ENCODE measurements around the gene NUP107.

NUP107 gene

GRCh38 chr12:68749443-68749842 lies 62.7 kb downstream of the NUP107 start:
- H3K4me3 ChIP-seq (ENCODE audit: low read depth, low read length) = no peak overlapping the region
- in situ Hi-C loops (cut with HindIII; ENCODE audit: low sequenced_read_pairs) = no loop called here
- TF ChIP-seq, protein P1, sequence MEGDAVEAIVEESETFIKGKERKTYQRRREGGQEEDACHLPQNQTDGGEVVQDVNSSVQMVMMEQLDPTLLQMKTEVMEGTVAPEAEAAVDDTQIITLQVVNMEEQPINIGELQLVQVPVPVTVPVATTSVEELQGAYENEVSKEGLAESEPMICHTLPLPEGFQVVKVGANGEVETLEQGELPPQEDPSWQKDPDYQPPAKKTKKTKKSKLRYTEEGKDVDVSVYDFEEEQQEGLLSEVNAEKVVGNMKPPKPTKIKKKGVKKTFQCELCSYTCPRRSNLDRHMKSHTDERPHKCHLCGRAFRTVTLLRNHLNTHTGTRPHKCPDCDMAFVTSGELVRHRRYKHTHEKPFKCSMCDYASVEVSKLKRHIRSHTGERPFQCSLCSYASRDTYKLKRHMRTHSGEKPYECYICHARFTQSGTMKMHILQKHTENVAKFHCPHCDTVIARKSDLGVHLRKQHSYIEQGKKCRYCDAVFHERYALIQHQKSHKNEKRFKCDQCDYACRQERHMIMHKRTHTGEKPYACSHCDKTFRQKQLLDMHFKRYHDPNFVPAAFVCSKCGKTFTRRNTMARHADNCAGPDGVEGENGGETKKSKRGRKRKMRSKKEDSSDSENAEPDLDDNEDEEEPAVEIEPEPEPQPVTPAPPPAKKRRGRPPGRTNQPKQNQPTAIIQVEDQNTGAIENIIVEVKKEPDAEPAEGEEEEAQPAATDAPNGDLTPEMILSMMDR (IDR thresholded peaks at IDR 0.05; ENCODE audit: low read depth, low read length) = no peak
- no peak for DNase-seq (ENCODE audit: low read depth, low spot score)

DNA sequence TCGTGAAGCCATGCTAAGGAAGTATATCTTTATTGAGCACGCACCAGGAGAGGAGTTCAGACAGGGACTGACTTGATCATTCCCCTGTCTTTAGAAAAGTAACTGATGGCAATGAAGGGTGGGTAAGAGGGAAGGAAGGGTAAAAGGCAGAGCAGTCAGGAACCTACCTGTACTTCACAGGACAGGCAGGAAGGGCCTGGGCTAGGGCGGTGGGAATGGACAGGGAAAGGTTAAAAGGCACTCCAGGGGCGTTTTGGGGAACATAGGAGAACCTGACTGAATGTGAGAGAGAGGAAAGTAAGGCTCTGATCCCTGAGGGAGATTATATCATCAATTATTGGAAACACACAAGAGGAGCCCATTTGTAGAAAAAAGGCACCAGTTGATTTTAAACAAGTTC lies 63.1 kb downstream of the NUP107 start:
- H3K4me3 ChIP-seq (ENCODE audit: low read depth, low read length) = no peak overlapping the region
- DNase-seq (ENCODE audit: low read depth, low spot score) = no peak
- TF ChIP-seq, protein P1 (IDR thresholded peaks at IDR 0.05; ENCODE audit: low read depth, low read length) = no peak
- in situ Hi-C loops (cut with HindIII; ENCODE audit: low sequenced_read_pairs) = no loop called here

DNA sequence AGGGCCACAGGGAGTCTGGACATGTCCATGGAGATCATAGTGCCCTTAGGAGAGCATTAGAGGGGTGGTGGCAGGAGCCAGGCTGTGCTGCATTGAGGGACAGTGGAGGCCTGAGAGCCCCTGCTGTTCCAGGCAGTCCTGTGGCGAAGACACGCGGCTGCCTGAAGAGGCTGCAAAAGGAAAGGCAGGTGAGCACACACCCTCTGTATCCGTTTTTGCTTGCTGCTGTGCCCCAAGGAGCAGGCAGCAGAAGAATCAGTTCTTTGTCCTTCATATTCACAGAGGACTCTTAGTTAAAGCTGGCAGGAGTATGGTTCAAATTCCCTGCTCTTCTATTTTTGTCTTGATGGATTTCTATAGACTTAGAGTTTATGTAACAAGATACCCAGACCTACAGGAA lies 63.7 kb downstream of the NUP107 start:
- TF ChIP-seq, protein P1 (IDR thresholded peaks at IDR 0.05; ENCODE audit: low read depth, low read length) = no peak
- H3K4me3 ChIP-seq (ENCODE audit: low read depth, low read length) = no peak overlapping the region
- in situ Hi-C loops (cut with HindIII; ENCODE audit: low sequenced_read_pairs) = no loop called here
- no peak for DNase-seq (ENCODE audit: low read depth, low spot score)

- TF ChIP-seq, protein P1 (IDR thresholded peaks at IDR 0.05; ENCODE audit: low read depth, low read length) = no peak
Measured at GRCh38 chr12:68755536-68756243, 68.9 kb downstream of the NUP107 start.

DNA sequence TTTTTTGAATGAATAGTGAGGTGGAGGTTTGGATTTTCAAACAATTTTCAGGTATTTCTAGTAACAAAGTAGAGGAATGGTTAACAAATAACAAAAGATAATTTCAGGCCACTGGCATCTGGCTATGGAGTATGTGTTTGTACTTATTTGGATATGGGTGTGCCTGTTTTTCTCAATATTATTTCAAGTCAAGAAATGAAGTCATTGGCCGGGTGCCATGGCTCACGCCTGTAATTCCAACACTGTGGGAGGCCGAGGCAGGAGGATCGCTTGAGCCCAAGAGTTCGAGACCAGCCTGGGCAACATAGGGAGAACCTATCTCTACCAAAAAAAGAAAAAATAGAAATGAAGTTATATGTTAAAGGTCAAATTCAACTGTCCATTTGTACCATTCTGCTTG lies 73.1 kb downstream of the NUP107 start:
- H3K4me3 ChIP-seq (ENCODE audit: low read depth, low read length) = no peak overlapping the region
- in situ Hi-C loops (cut with HindIII; ENCODE audit: low sequenced_read_pairs) = no loop called here
- no peak for DNase-seq (ENCODE audit: low read depth, low spot score)
- TF ChIP-seq, protein P1 (IDR thresholded peaks at IDR 0.05; ENCODE audit: low read depth, low read length) = no peak

More at GRCh38 chr12:68755536-68756243, 68.9 kb downstream of the NUP107 start:
- H3K4me3 ChIP-seq (ENCODE audit: low read depth, low read length) = no peak overlapping the region
- DNase-seq (ENCODE audit: low read depth, low spot score) = no peak
- in situ Hi-C loops (cut with HindIII; ENCODE audit: low sequenced_read_pairs) = no loop called here

DNA sequence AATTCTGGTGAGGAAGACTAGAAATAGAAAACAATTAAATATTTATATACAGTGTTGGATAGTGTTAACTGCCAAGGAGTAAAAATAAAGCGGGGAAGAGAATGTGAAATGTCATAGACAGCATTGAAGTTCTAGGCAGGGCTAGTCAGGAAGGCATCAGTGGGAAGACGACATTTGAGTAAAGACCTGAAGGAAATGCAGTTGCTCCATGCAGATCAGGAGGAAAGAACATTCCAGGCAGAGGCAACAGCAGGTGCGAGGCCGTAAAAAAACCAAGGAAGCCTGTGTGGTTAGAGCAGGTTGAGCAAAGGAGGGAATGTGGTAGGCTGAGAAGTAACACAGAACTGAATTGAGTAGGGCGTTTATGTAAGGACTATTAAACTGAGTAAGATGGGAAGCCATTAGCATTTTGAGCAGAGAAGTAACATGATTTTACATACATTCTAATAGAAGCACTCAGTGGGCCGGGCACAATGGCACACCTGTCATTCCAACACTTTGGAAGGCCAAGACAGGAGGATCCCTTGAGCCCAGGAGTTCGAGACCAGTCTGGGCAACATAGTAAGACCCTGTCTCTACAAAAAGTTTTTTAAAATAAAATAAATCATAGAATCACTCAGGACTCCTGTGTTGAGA lies 74.1 kb downstream of the NUP107 start:
- in situ Hi-C loops (cut with HindIII; ENCODE audit: low sequenced_read_pairs) = no loop called here
- no peak overlapping the region for H3K4me3 ChIP-seq (ENCODE audit: low read depth, low read length)

More for the DNA sequence above, 74.1 kb downstream of the NUP107 start:
- TF ChIP-seq, protein P1 (IDR thresholded peaks at IDR 0.05; ENCODE audit: low read depth, low read length) = no peak
- DNase-seq (ENCODE audit: low read depth, low spot score) = no peak
